Brain pericyte (primary cell): ENCODE results near the gene BICDL1.
"Not testable (repeated sequence)": the region's sequence is repeated elsewhere in the genome, so short reads cannot be mapped to it uniquely, and the experiment has no call there.

Experiments
- DNase-seq: peaks from one replicate; pipeline ENCODE4 v3.0.0-alpha.2; 2012; ENCODE audit warnings: low read depth, low spot score

Gene BICDL1

GRCh38 chr12:120000556-120000955 lies 11.5 kb downstream of the BICDL1 start:
- no peak for DNase-seq

DNA sequence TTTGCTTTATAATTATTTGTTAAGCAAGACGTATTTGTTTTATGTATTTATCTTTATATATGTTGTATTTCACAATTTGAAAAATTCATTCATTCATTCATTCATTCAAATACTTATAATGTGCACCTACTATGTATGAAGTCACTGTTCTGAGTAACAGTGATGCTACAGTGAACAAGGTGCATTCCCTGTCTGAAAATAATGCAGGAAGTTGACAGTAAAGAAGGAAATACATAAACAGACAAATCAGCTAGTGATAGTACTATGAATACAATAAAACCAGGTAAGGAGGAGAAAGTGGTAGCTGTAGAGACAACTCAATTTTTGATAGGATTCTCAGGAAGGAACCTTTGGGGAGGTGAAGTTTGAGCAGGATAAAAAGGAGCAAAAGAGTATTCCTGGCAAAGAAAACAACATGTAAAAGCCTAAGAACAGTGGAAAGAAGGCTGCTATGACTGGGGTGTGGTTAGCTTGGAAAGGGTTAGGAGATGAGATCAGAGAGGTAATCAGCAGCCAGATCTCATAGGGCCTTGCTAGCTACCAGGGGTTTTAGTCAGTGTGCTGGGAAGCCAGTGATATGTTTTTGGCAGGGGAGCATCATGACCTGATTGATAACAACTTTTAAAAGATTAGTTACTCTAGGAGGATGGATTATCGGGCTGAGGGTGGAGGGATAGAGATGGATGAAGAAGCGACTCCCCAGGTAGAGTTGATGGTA lies 17.4 kb downstream of the BICDL1 start:
- no peak for DNase-seq

- DNase-seq: no peak
Measured at GRCh38 chr12:120007272-120007671, 18.2 kb downstream of the BICDL1 start.

DNA sequence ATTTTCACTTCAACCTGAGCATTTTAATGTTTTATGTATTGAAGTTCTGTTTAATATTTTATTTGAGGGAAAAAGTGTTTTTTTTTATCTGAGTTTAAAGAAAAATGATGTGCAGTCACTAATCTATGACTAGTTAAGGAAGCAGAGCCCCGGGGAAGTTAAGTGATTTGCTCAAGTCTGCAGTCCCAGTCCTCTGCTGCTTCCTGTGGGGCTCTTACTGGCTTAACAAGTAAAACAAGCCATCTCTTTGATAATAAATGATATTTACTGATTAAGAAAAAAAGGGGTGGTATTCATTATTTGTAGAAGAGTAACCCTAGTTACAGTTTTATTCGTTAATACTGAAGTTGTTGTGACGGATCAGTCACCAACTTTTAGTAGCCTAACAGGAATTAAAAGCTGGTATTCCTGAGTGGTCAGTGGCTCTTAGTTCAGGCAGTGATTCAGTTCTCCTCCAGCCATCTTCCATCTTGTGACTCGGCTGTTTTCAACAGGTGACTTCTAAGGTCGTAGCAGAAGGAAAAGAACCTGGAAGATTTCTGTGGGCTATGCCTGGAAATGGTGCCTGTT lies 21.7 kb downstream of the BICDL1 start:
- no peak for DNase-seq

- DNase-seq: no peak
Measured at GRCh38 chr12:120012067-120012621, 23.1 kb downstream of the BICDL1 start.

- DNase-seq: no peak
Measured at GRCh38 chr12:120013659-120014380, 24.8 kb downstream of the BICDL1 start.

DNA sequence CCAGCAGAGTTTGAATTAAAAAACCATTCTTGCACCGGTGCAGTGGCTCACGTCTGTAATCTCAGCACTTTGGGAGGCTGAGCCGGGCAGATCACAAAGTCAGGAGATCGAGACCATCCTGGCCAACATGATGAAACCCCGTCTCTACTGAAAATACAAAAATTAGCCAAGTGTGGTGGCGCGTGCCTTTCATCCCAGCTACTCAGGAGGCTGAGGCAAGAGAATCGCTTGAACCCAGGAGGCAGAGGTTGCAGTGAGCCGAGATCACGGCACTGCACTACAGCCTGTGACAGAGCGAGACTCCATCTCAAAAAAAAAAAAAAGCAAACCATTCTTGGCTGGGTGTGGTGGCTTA lies 25.3 kb downstream of the BICDL1 start:
- DNase-seq: not testable (repeated sequence)

- DNase-seq: no peak
Measured at GRCh38 chr12:120015313-120015712, 26.3 kb downstream of the BICDL1 start.

- not testable (repeated sequence) for DNase-seq
Measured at GRCh38 chr12:120016199-120016598, 27.2 kb downstream of the BICDL1 start.

DNA sequence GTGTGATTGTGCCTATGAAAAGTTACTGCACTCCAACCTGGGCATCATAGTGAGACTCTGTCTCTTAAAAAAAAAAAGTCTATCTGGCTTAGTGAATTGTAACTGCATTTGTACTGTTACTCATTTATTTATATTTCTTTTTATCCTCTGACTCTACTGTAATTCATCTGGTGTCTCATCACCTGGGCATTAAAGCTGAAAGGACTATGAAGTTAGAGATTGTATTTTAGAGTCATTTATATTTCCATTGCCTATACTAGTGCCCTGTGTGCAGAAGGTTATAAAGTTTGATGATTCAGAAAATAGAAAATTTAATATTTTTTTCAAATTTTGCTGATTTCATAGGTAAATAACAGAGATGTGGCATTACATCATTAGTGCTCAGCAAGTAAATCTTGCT lies 30.2 kb downstream of the BICDL1 start:
- no peak for DNase-seq

DNA sequence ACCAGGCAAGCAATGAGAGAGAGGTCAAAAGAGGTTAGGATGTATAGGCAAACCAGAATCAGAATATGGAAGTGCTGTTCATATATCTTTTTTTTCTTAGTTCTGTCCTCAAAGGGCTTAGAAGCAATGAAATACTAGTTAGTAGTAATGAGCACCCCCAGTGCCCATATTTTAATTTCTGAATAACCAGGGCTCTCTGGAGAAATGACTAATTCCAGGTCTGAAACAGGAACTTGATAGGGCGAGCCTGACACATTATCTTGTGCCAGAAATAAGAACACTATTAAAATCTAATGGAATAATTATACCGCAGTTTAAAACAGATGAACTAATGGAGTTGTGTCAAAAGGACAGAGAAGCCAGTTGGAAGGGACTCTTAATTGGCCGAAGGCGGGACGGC lies 30.9 kb downstream of the BICDL1 start:
- DNase-seq: no peak

DNA sequence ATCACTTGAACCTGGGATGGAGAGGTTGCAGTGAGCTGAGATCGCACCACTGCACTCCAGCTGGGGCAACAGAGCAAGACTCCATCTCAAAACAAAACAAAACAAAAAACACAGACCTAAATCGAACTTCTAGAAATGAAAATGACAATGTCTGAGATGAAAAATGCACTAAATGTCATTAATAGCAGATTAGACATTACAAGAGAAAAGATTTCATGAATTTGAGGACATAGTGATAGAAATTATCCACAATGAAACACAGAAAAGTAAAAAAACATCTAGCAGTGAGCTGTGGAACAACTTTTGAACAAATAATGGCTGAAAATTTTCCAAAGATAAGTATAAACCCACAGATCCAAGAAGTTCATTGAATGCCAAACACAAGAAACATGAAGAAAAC lies 35.2 kb downstream of the BICDL1 start:
- DNase-seq: no peak

GRCh38 chr12:120025640-120026039 lies 36.6 kb downstream of the BICDL1 start:
- no peak for DNase-seq

- no peak for DNase-seq
Measured at GRCh38 chr12:120032242-120032641, 43.2 kb downstream of the BICDL1 start.

DNA sequence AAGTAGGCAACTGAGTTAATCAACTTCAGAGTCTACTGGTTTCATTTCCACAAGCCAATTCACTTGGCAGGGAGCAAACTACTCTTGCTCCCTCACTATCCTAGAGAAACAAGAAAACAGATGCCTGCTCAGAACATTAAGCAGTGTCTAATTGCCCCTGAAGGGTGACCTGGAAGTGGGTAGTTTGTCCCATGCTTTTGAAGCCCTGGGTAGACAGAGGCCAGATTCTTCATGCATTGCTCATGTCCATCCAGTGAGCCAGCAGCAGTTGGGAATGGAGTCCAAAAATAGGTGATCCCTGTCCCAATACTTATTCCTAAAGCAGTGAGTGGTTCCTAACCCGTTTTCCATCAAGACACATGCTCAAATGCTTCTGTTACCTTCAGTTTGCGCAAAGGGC lies 48.8 kb downstream of the BICDL1 start:
- DNase-seq: no peak

DNA sequence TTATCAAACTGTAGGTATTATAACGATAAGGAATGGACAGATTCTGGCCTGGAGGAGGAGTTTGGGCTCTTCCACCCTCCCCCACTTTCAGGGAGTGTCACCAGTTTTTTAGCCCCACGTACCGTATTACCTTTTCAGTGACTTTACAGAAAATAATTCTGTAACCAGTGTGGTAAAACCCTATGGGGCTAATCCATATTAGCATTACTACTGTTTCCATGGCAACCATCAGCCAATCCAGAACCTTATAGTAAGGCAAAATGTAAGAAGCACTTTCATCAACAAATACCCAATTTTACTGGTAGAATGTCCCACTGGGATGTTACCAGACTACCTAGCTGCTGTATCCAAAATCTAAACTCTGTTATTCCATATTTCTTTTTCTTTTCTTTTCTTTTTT lies 50.7 kb downstream of the BICDL1 start:
- no peak for DNase-seq

- no peak for DNase-seq
Measured at GRCh38 chr12:120041386-120042231, 52.6 kb downstream of the BICDL1 start.

GRCh38 chr12:120045367-120045766 lies 56.3 kb downstream of the BICDL1 start:
- not testable (repeated sequence) for DNase-seq

GRCh38 chr12:120047072-120047471 lies 58.0 kb downstream of the BICDL1 start:
- no peak for DNase-seq

GRCh38 chr12:120048263-120048662 lies 59.2 kb downstream of the BICDL1 start:
- DNase-seq: no peak

GRCh38 chr12:120049426-120049825 lies 60.4 kb downstream of the BICDL1 start:
- DNase-seq: no peak

- DNase-seq: no peak
Measured at GRCh38 chr12:120051535-120051934, 62.5 kb downstream of the BICDL1 start.
